ENCODE data around the gene TNFRSF8.

TNFRSF8 gene

DNA sequence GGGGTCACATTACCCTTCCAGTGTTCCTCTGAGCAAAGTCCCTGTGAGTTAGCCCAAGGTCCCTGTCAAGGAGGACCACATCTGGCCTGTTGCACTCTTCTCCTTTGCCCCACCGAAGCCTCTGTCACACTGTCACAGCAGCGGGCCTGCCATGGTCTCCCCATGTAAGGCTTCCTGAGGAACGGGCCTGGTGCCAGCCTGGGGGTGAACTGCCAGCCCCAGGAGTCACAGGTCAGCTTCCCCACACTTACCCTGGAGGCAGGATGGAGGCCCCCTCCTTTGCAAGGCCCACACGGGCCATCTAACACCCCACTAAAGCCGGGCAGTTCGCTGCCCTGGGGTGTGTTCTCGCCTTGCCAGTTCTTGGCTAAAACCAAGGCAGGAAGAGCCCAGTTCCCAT, 117.8 kb downstream of the TNFRSF8 start:
- no peak for DNase-seq (ENCODE audit: low read depth)
- TF ChIP-seq, protein P1, sequence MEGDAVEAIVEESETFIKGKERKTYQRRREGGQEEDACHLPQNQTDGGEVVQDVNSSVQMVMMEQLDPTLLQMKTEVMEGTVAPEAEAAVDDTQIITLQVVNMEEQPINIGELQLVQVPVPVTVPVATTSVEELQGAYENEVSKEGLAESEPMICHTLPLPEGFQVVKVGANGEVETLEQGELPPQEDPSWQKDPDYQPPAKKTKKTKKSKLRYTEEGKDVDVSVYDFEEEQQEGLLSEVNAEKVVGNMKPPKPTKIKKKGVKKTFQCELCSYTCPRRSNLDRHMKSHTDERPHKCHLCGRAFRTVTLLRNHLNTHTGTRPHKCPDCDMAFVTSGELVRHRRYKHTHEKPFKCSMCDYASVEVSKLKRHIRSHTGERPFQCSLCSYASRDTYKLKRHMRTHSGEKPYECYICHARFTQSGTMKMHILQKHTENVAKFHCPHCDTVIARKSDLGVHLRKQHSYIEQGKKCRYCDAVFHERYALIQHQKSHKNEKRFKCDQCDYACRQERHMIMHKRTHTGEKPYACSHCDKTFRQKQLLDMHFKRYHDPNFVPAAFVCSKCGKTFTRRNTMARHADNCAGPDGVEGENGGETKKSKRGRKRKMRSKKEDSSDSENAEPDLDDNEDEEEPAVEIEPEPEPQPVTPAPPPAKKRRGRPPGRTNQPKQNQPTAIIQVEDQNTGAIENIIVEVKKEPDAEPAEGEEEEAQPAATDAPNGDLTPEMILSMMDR (IDR thresholded peaks at IDR 0.05; ENCODE audit: control insufficient read depth, insufficient read depth, low read depth, low read length, missing control alignments): no peak
- no peak overlapping the region for H3K4me3 ChIP-seq (ENCODE audit: control insufficient read depth, low read depth, low read length)

DNA sequence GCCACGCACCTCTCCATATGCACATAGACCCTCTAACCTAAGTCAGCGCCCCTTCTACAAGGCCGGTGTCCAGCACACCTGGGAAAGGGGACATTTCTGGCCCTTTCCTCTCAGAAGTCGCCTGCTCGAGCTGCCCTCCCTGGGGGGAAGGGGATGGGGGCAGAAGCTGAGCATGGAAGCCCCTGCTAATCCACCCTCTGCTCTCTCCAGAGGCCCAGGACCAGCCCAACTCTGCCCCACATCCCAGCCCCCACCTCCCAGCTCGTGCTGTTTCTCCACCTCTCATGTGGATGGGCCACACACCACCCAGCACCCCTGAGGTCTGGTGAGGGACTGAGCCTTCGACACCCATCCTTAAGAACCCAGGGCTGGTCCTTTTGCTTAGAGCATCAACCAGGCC, 118.5 kb downstream of the TNFRSF8 start:
- TF ChIP-seq, protein P1 (IDR thresholded peaks at IDR 0.05; ENCODE audit: control insufficient read depth, insufficient read depth, low read depth, low read length, missing control alignments): no peak
- DNase-seq (ENCODE audit: low read depth): no peak
- no peak overlapping the region for H3K4me3 ChIP-seq (ENCODE audit: control insufficient read depth, low read depth, low read length)

DNA sequence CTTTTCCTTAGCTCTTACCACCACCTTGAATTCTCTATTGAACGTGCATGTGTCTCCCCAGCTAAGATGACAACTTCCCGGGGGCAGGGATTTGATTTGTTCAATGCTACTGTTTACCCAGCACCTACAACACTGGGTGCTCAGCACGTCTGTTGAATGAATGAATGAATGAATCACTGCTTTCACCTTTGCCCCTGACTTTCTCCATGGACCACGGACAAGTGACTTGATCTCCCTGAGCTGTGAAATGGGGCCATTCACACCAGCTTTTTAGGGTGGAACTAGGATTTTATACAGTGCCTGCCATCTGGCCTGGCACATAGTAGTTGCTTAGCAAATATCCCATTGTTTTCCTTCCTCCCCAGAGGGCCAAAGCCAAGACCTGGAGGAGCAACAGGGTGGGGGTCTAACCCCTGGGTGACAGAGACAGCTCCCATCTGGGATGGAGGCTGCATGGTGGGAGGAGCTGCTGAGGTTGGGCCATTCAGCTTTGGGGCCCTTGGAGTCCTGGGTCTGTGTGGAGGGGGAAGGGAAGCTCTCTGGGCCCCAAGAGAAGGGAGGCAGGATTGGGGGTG, 119.4 kb downstream of the TNFRSF8 start:
- no peak overlapping the region for H3K4me3 ChIP-seq (ENCODE audit: control insufficient read depth, low read depth, low read length)
- DNase-seq (ENCODE audit: low read depth): no peak
- TF ChIP-seq, protein P1 (IDR thresholded peaks at IDR 0.05; ENCODE audit: control insufficient read depth, insufficient read depth, low read depth, low read length, missing control alignments): no peak

DNA sequence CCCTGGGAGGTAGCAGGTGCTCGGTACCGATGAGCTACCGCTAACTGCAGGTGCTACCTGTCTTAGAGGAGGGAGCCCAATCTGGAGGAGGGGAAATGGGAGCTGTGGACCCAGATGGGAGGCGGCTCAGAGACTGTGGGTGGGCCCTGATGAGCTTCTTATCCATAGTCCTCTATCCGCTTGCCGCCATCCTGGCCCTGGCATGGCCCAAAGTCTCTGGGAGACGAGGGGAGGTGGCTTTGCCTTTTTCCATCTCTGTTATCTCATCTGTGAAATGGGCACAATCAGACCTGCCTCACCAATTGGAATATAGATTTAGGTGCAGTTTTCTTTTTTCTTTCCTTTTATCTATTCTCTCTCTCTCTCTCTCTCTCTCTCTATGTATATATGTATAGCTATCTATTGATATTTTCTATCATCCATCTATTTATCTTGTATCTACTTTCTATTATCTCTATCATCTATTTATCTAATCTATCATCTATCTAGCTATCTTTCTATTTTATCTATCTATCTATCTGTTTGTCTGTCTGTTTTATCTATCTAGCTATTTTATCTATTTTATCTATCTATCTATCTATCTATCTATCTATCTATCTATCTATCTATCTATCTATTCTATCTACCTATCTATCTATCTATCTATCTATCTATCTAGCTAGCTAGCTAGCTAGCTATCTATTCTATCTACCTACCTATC, 120.1 kb downstream of the TNFRSF8 start:
- TF ChIP-seq, protein P1 (IDR thresholded peaks at IDR 0.05; ENCODE audit: control insufficient read depth, insufficient read depth, low read depth, low read length, missing control alignments): no peak
- no peak for DNase-seq (ENCODE audit: low read depth)
- no peak overlapping the region for H3K4me3 ChIP-seq (ENCODE audit: control insufficient read depth, low read depth, low read length)

DNA sequence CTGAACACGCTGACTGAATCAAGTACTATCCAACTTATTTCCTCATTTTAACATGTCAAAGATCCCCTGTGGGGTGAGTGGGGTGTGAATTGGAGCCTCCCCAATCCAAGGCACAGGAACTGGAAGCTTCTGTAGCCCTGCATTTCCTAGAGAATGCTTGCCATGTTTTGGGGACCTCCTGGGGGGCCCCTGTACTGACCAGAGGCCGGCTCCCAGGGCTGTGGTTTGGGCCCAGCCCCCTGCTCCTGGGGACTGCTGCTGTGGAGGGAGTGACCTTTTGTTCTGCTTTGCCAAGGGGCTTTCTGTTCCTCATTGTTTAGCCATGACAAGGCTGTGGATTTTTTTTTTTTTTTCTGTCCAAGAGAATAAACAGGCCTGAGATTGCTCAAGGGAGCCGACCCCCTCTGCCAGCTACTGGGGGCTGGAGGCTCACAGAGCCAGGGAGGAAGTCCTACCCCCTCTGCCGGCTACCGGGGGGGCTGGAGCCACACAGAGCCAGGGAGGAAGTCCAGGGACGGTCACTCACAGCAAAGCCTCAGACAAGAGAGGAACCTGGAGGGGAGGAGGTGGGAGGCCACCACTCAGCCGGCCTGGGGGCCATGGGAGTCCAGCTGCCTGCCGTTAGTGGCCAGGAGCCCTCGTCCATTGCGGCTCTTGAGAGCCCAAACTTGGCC, 121.0 kb downstream of the TNFRSF8 start:
- TF ChIP-seq, protein P1 (IDR thresholded peaks at IDR 0.05; ENCODE audit: control insufficient read depth, insufficient read depth, low read depth, low read length, missing control alignments): peak; percentile 42
- no peak overlapping the region for H3K4me3 ChIP-seq (ENCODE audit: control insufficient read depth, low read depth, low read length)
- DNase-seq (ENCODE audit: low read depth): no peak

DNA sequence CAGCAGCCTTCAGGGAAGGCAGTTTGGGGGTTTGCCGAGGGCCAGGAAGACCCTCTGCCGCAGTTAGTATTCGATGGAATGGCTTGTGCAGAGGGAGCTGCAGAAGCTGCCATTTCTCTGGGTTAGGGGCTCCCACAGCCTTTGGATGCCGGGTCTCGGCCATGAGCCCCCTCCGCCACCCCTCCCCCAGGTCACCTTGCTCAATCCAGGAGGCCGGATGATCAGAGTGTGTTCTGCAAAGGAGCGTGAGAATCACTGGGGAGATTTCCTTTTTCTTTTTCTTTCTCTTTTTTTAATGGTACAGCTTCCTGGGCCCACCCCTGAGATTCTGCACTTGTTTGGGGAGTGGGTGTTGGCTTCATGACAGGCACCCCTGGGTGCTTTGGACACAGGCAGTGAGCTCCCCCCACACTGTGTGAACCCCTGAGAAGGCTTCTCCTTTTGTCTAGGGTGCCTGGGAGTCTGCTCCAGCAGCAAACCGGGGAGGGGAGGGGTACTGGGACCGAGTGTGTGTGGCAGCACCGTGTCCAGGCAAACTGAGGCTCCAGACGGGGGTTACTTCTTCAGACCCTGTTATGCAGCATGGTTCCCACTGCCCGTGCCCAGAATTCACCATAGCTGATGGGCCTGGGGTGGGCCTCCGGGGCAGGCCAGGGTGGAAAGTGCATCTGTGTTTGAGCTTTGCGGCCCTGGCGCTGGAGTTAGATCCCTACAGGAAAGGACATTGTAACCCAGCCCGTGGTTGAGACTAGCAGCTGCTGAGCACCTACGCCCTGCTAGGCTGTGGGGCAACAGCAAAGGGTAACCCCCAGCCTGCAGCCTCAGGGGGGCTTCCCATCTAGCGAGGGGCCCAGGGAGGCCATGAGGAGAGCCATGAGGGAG, 122.2 kb downstream of the TNFRSF8 start:
- DNase-seq (ENCODE audit: low read depth): no peak
- H3K4me3 ChIP-seq (ENCODE audit: control insufficient read depth, low read depth, low read length): no peak overlapping the region
- TF ChIP-seq, protein P1 (IDR thresholded peaks at IDR 0.05; ENCODE audit: control insufficient read depth, insufficient read depth, low read depth, low read length, missing control alignments): no peak

Data from AG09309 (cell line).